Activated effector memory CD4-positive, alpha-beta T cell treated with anti-CD3 and anti-CD28 coated beads, Interleukin-2, amount 50 U/mL, for 16 hours (primary cell): ENCODE measurements around the gene CDC37L1.

Experiments
- DNase-seq: peaks from one replicate; pipeline ENCODE4 v3.0.0-alpha.2; 2020

Gene CDC37L1

DNA sequence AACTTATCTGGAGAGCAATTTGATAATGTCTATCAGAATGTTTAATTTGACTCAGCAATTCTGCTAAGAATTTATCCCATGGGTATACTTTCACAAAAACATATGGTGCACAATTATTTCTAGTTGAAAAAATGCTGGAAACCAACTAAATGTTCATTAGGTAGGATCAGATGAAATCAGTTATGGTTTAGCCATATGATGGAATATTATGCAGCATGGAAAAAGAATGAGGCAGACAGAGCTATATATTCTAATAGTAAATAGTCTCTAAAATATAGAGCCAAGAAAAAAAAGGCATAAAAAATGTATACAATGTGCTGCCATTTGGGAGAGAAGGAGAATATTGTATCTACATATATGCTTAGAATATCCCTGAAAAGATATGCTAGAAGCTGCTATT, 9.5 kb upstream of the CDC37L1 start:
- DNase-seq = no peak

DNA sequence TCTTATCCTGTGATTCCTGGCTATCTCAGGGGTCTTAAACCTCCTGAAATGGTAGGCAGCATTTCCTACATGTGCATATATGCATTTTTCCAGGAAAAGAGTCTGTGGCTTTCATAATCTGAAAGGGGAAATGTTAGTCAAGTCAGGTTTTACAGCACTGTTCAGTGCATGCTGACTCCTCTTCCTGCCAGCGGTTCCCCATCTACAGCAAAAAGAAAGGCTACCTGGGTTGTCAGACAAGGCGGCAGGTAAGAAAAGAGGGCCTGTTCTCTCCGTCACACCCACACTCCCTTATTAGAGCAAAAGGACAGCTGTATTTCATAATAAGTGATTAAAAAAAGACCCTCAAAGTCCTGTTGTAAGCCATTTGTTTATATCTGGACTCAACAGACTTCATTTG, 8.8 kb upstream of the CDC37L1 start:
- no peak for DNase-seq

DNA sequence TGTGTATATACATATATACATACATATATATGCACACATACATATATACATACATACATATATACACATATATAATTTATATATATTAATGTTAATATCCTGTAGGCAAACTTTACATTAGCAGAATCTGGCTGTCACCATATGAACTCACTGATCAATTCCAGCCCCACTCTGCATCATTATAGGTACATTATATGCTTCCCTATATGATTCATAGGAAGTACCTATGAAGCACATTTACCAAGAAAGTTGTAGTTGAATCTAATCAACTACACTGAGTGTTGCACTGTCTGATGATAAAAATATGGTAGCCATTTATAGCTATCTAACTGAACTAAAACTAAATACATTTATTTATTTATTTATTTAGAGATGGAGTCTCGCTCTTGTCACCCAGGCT, 7.6 kb upstream of the CDC37L1 start:
- no peak for DNase-seq

DNA sequence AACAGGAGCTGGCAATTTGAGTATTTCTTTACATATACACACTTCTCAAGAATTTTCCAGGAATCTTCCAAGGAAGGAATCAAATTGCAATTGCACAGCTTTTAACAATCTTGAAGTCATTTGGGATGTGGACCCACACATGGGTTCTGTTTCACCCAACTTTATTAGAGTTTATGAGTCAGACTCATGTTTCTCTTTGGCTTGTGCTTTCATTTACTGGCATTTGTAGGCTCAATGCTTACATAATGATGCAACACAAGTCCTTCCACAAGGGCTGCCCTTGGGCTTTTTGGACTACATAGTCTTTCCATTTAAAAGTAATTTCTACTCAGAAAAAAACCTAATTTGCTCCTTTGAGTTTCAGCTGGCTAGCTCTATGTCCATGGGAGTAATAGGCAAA, 4.6 kb upstream of the CDC37L1 start:
- no peak for DNase-seq

- no peak for DNase-seq
These were observed 2.0 kb upstream of the CDC37L1 start for GRCh38 chr9:4677392-4677791.

DNA sequence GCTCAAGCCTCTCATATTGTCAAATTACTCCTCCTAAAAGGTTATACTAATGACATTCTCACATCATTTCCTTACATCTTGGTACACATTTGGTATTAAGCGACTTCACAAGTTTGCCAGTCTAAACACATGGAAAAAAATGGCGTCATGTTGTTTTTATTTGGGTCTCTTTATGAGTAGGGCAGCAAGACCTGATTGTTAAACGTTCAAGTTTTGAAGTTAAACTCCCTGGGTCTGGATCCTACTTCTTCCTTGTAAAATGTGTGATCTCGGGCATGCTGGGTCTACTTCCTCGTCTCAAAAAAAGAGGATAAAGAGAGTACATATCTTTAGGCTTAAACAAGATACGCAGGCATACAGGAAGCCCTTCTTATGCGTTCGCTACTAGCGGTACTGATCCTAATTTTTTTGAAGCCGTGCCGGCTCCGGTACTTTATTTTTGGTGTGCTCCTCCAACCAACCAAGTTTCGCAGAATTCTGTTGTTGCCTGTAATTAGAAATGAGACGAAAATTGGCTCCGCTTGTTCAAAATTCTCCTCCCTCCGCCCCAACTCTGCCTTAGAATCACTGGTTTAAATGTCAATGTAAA, 596 bp upstream of the CDC37L1 start:
- DNase-seq = no peak

GRCh38 chr9:4680173-4680525, 780 bp downstream of the CDC37L1 start:
- DNase-seq = no peak

DNA sequence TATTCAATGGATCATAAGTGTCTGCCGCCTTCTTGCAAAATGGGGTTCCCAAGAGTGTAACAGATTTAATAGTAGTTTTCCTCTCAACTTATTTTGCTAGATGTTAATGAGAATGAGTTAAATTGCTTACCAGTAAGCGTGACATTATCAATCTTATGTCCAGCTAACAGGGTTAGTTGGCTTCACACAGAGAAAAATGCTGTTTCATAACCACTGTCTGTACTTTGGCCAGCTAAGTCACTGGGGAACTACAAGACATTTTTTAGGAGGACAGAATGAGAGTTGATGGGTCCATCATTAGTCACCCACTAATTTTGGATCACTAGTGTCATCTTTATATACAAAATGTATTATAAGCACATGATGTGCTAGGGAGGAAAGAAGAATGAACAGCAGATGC, 1.4 kb downstream of the CDC37L1 start:
- DNase-seq = no peak

DNA sequence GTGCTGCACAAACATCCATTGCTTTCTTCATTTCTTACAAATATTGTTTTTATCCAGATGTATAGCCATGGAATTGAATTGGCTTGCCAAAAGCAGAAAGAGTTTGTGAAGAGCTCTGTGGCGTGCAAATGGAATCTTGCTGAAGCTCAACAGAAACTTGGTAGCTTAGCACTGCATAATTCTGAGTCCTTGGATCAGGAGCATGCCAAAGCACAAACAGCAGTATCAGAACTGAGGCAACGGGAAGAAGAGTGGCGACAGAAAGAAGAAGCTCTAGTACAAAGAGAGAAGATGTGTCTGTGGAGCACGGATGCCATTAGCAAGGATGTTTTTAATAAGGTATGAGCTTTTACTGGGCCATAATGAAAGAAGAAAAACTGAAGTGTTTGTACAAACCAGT, 5.5 kb downstream of the CDC37L1 start:
- DNase-seq = no peak

GRCh38 chr9:4686112-4686511, 6.7 kb downstream of the CDC37L1 start:
- no peak for DNase-seq

- DNase-seq = no peak
These were observed 7.2 kb downstream of the CDC37L1 start for GRCh38 chr9:4686584-4686983.

DNA sequence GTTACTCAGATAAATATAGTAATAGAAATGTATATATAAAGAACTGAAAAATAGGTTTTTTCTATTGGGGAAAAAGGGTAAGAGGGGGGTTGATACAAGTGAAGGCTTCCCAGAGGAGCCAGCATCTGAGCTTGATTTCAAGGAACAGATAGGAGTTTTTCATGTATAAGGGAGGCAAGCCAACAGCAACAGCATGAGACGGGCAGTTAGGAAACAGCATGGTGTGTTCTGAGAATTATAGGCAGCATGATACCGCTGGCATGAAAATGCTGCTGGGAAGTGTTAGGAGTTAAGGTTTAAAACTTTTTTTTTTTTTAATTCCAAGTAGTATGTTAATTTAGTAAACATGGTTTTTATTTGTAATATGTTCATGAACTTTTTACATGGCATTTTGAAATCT, 9.7 kb downstream of the CDC37L1 start:
- no peak for DNase-seq

DNA sequence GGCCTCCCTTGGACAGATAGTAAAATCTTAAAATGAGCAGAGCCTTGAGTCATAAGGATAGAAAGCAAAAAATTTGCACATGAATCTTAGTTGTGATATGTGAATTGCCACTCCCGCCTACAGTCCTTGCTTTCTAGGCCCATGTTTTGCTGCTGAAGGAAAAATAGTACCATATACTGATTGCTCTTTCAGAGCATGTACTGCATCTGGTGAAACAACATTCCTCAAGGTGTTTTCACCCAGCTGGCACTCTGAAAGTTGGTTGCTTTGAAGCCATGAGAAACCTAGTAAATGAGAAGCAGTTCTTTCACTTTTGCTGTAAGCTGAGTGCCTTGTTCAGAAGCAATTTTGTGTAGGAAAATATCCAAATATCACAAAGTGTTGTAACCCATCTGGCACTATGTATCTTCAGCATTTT, 10.3 kb downstream of the CDC37L1 start:
- DNase-seq = no peak

DNA sequence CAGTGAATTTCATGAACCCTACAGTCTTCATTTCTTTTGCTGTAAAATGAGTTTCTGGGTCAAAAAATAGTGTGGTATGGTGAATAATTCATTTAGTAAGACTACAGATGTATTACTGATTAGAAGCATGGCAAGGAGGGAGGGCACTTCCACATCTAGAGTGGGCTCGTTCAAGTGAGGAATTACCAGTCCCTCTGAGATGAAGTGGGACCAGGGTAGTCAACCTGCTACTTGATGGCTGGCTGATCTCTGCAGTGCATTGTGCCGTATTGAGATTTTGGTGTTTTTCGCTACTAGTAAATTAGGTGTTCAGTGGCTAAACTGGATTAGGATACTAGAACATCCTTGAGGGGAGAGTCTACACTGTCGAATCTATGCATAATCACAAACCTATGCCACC, 10.8 kb downstream of the CDC37L1 start:
- DNase-seq = no peak

DNA sequence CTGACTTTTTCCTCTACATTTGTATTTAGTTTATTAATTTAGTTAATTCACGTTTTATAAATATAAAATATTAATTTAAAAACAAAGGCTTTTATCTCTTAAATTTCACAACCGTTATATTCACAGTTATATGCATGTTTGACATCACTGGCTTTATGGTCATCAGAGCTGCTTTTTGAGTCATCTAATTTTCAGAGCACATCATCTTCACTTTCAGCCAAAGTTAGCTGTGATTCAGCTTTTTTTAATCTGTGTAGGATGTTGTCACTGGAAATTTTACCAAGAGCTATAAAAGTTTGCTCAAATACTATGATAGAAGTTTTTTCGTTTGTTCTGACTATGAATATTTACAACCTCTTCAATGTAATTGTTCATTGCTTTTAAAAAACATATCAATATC, 12.4 kb downstream of the CDC37L1 start:
- no peak for DNase-seq

- no peak for DNase-seq
These were observed 20.7 kb downstream of the CDC37L1 start for GRCh38 chr9:4700091-4700490.

- no peak for DNase-seq
These were observed 21.6 kb downstream of the CDC37L1 start for GRCh38 chr9:4700932-4701331.

GRCh38 chr9:4701526-4701925, 22.2 kb downstream of the CDC37L1 start:
- no peak for DNase-seq

GRCh38 chr9:4704129-4704528, 24.8 kb downstream of the CDC37L1 start:
- no peak for DNase-seq

DNA sequence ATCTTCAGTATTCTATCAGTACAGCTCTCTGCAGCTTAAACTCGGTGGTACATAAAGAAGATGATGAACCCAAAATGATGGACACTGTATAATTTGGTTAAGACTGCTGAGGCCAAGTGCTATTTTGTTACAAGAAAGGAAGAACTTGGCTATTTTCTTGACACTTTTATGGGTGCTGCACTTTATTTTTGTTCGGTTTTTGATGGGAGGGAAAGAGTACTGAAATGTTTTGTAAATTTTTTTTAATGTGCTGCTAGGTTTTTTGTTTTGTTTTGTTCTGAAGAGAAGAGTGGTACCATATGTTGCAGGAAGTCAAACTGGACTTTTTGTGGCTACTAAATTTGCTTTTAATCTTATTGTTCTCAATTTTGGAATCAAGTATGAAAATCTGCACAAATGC, 26.7 kb downstream of the CDC37L1 start:
- DNase-seq = no peak

DNA sequence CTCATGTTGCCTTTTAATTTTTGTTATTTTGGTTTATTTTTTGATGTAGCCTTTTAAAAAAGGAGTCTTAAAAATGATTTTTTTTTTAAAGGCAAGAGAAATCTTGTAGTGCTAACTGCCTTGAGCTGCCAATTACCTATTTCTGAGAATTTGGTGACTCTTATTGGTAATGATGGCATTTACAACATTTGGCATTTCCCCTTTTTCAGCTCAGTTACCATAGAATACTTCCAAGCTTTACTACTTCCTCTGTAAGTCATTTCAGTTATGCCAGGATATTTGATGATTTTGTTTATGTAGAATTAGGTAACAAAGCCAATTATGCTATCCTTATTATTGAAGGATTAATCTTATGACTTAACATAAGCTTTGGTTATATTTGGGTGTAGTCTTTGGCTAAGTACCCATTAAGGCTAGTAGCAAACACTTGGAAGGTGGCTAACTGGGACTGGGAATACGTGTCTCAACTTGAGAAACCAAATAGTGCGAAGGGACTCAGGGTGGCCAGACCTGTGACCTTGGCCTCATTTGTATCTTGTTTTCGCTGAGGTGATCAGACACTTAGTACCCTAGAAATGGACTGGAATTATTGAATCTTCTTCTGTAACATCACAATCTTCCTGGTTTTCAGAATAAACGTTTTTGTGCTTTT, 27.7 kb downstream of the CDC37L1 start:
- no peak for DNase-seq

GRCh38 chr9:4709380-4709779, 30.0 kb downstream of the CDC37L1 start:
- DNase-seq = no peak

DNA sequence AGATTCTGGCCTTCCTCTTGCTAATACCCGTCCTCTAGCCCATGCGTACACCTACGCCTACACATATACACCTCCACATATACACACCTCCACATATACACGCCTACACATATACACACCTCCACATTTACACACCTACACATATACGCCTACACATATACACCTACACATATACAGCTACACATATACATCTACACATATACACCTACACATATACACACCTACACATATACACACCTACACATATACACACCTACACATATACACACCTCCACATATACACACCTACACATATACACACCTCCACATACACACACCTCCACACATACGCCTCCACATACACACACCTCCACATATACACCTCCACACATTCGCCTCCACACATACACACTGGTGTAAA, 34.5 kb downstream of the CDC37L1 start:
- no peak for DNase-seq

DNA sequence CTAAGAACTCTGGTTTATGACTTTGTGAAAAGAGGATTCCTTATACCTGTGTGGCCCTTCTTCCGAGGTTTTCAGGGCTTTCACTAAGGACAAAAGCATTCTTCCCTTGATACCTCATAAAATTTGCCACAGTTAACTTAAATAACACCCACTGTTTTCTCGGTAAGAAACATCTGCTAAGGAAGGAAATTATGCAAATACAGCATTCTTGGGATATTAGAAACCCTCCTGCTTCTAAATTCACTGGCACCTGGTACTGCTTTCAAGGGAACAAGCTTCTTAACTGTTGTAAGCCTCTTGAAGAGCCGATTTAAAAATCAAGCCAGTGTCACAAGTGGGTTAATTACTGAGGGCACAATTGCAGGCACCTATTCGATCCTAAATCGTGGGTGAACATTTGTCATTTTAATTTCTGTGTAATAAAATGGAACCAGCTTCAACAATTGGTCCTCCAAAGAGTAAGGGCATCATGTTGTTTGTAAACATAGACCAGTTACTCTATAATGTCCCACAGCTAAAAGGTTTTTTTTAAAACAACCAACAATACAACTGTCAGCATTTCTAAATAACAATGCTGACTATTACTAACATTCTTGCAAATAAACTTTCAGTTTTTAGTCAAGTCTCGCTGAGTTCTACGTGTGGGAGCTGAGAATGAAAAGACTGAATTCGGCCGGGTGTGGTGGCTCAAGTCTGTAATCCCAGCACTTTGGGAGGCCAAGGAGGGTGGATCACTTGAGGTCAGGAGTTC, 35.1 kb downstream of the CDC37L1 start:
- no peak for DNase-seq

GRCh38 chr9:4716163-4716562, 36.8 kb downstream of the CDC37L1 start:
- DNase-seq = no peak
